Caco-2 (cell line): ENCODE data around the gene ERC2. TPM values are rescaled to one million over a fixed set of nuclear protein-coding genes. Genes with fewer than 3 reads are reported as not detected.

Experiments
- BruUV-seq: library from RNA; stranded (reverse); fragments of 400-500 nt; replicated peaks from 2 replicates; lab custom pipeline; 2021; lab: Mats Ljungman, UMichigan
- CTCF ChIA-PET: fragments of 300-600 bp; sonication (Branson Sonifier 250); formaldehyde crosslinking; loops from one replicate; lab custom pipeline; 2022; ENCODE audit warnings: antibody characterized with exemption; lab: Charles Lee
- POLR2A ChIA-PET: fragments of 300-600 bp; sonication (Branson Sonifier 250); formaldehyde crosslinking; loops from one replicate; lab custom pipeline; 2022; ENCODE audit warnings: antibody characterized with exemption; lab: Charles Lee
- DNase-seq, 2 experiments: peaks; one replicate each; pipeline versions ENCODE4 v3.0.0 to v3.0.0-alpha.2; 2020 to 2022
- H3K27me3 ChIP-seq: replicated peaks from 2 replicates; pipeline ENCODE4 v1.6.0; 2011; ENCODE audit warnings: low read length; ENCODE audit not compliant: control insufficient read depth, insufficient read depth
- H3K36me3 ChIP-seq: 2 replicates; pipeline ENCODE4 v1.5.1; 2011; ENCODE audit warnings: low read length; ENCODE audit not compliant: control insufficient read depth, insufficient read depth
- H3K4me1 ChIP-seq: fragments of 250-450 bp; sonication (Bioruptor Pico); 2 replicates; pipeline ENCODE4 v1.5.1; 2020; ENCODE audit warnings: mild to moderate bottlenecking
- H3K4me3 ChIP-seq: 2 replicates; pipeline ENCODE4 v1.5.1; 2011; ENCODE audit warnings: low read depth, mild to moderate bottlenecking, control low read depth, low read length
- H3K9me3 ChIP-seq: fragments of 250-450 bp; sonication (Bioruptor Pico); 2 replicates; pipeline ENCODE4 v1.5.1; 2020; ENCODE audit warnings: mild to moderate bottlenecking, moderate library complexity
- H3K27ac Mint-ChIP-seq: one replicate; pipeline ENCODE4 v1.8.0; 2022; ENCODE audit warnings: mixed read lengths; ENCODE audit not compliant: unreplicated experiment
- H3K27me3 Mint-ChIP-seq: one replicate; pipeline ENCODE4 v1.8.0; 2022; ENCODE audit warnings: mixed read lengths; ENCODE audit not compliant: insufficient read depth, unreplicated experiment
- H3K36me3 Mint-ChIP-seq: one replicate; pipeline ENCODE4 v1.8.0; 2022; ENCODE audit warnings: mild to moderate bottlenecking, mixed read lengths; ENCODE audit not compliant: insufficient read depth, unreplicated experiment
- H3K4me1 Mint-ChIP-seq: one replicate; pipeline ENCODE4 v1.8.0; 2022; ENCODE audit warnings: low read depth, mixed read lengths; ENCODE audit not compliant: unreplicated experiment
- H3K4me3 Mint-ChIP-seq: one replicate; pipeline ENCODE4 v1.8.0; 2022; ENCODE audit warnings: mild to moderate bottlenecking, moderate library complexity, mixed read lengths; ENCODE audit not compliant: unreplicated experiment
- H3K9me3 Mint-ChIP-seq: one replicate; pipeline ENCODE4 v1.8.0; 2022; ENCODE audit warnings: mixed read lengths; ENCODE audit not compliant: unreplicated experiment
- CTCF ChIP-seq, 2 experiments: fragments of 200-600 bp in 1 of 2; IDR thresholded peaks; 1 replicate in 1 of 2; 2 replicates in 1 of 2; pipeline versions ENCODE4 v1.5.1 to v1.8.0; 2011 to 2022; ENCODE audit warnings: antibody characterized with exemption in 1 of 2, control low read depth in 1 of 2, inconsistent platforms in 1 of 2, low read depth in 1 of 2, low read length in 1 of 2, mild to moderate bottlenecking in 1 of 2, moderate library complexity in 1 of 2; ENCODE audit not compliant: insufficient read depth in 1 of 2, severe bottlenecking in 1 of 2, unreplicated experiment in 1 of 2
- intact Hi-C: fragments of 100-400 bp; cut with micrococcal nuclease; formaldehyde crosslinking; loops from one replicate; pipeline ENCODE4 v1.10.0; 2022; ENCODE audit not compliant: unreplicated experiment
- total RNA-seq: library from RNA; stranded (reverse); gene quantifications from 2 replicates; pipeline ENCODE4 v1.2.3, GENCODE V29; 2022

Gene ERC2
- total RNA-seq, 1 experiment from 2014 or later, result 0.54 TPM

- no peaks in the 10 kb centered on the region for H3K9me3 ChIP-seq
- TF ChIP-seq CTCF (IDR thresholded peaks at IDR 0.05; ENCODE audit: insufficient read depth in 1 of 2, low read depth in 1 of 2, low read length in 1 of 2, severe bottlenecking in 1 of 2, unreplicated experiment in 1 of 2), result no peak
- H3K27me3 ChIP-seq, result no peaks in the 10 kb centered on the region
- H3K27me3 Mint-ChIP-seq, result no peaks in the 10 kb centered on the region
- no peaks in the 10 kb centered on the region for H3K9me3 Mint-ChIP-seq
- no peaks in the 10 kb centered on the region for H3K36me3 Mint-ChIP-seq
- DNase-seq, result no peak
- peak overlapping the region; percentile 82 for H3K27ac Mint-ChIP-seq
- H3K36me3 ChIP-seq, result no peaks in the 10 kb centered on the region
- intact Hi-C loops, result no loop called here
- H3K4me3 Mint-ChIP-seq, result no peak overlapping the region
- CTCF ChIA-PET, result no interaction called here
- peaks cover 22% of the 10 kb centered on the region for H3K4me1 Mint-ChIP-seq
- POLR2A ChIA-PET, result no interaction called here
- peaks cover 54% of the 10 kb centered on the region for H3K4me1 ChIP-seq
- BruUV-seq, result no TSS peak
- H3K4me3 ChIP-seq, result no peak overlapping the region
Measured at GRCh38 chr3:56135941-56136340, 332.3 kb downstream of the ERC2 start.

- no peak for DNase-seq
- Histone ChIP-seq H3K4me3 (no peak overlapping the region), H3K4me1 (peaks cover 60% of the 10 kb centered on the region), H3K27me3 (no peaks in the 10 kb centered on the region), H3K36me3 (no peaks in the 10 kb centered on the region), H3K9me3 (no peaks in the 10 kb centered on the region)
- Mint-ChIP-seq H3K27ac (no peak overlapping the region), H3K36me3 (no peaks in the 10 kb centered on the region), H3K4me3 (no peak overlapping the region), H3K27me3 (no peaks in the 10 kb centered on the region), H3K9me3 (no peaks in the 10 kb centered on the region), H3K4me1 (peaks cover 22% of the 10 kb centered on the region)
- intact Hi-C loops, result loop anchor here (2.0 kb wide), 1 partner anchor 79 kb away; no protein-coding TSS in a partner anchor
- TF ChIP-seq CTCF (IDR thresholded peaks at IDR 0.05; ENCODE audit: insufficient read depth in 1 of 2, low read depth in 1 of 2, low read length in 1 of 2, severe bottlenecking in 1 of 2, unreplicated experiment in 1 of 2), result no peak
- BruUV-seq, result no TSS peak
- POLR2A ChIA-PET, result no interaction called here
- CTCF ChIA-PET, result no interaction called here
Measured at GRCh38 chr3:56133423-56133822, 334.8 kb downstream of the ERC2 start.

GRCh38 chr3:56132762-56133161 is 335.5 kb downstream of the ERC2 start:
- no peaks in the 10 kb centered on the region for H3K36me3 Mint-ChIP-seq
- no peak overlapping the region for H3K4me3 Mint-ChIP-seq
- no peaks in the 10 kb centered on the region for H3K36me3 ChIP-seq
- POLR2A ChIA-PET, result no interaction called here
- BruUV-seq, result no TSS peak
- no peak overlapping the region for H3K27ac Mint-ChIP-seq
- H3K4me1 Mint-ChIP-seq, result peaks cover 22% of the 10 kb centered on the region
- H3K4me3 ChIP-seq, result no peak overlapping the region
- no peaks in the 10 kb centered on the region for H3K9me3 Mint-ChIP-seq
- TF ChIP-seq CTCF (IDR thresholded peaks at IDR 0.05; ENCODE audit: insufficient read depth in 1 of 2, low read depth in 1 of 2, low read length in 1 of 2, severe bottlenecking in 1 of 2, unreplicated experiment in 1 of 2), result no peak
- no peaks in the 10 kb centered on the region for H3K27me3 Mint-ChIP-seq
- H3K9me3 ChIP-seq, result no peaks in the 10 kb centered on the region
- CTCF ChIA-PET, result interaction anchor here (0.9 kb wide), 1 partner anchor 76 kb away, joined by 3 read pairs; no protein-coding TSS in a partner anchor
- no peak for DNase-seq
- intact Hi-C loops, result loop anchor here (2.0 kb wide), 1 partner anchor 78 kb away; no protein-coding TSS in a partner anchor
- no peaks in the 10 kb centered on the region for H3K27me3 ChIP-seq
- peaks cover 60% of the 10 kb centered on the region for H3K4me1 ChIP-seq
